HEK293 (cell line): ENCODE measurements around the gene PHACTR1.

Source experiments
- BCL11A ChIP-seq: fragments of 450-650 bp; formaldehyde crosslinking; IDR thresholded peaks from 2 replicates; pipeline ENCODE4 v1.5.1; 2016; ENCODE audit warnings: low read depth, missing biosample characterization, missing genetic modification characterization
- FEZF1 ChIP-seq: fragments of 450-650 bp; formaldehyde crosslinking; IDR thresholded peaks from 2 replicates; pipeline ENCODE4 v1.5.1; 2016; ENCODE audit warnings: missing biosample characterization, missing genetic modification characterization
- KLF17 ChIP-seq: fragments of 450-650 bp; formaldehyde crosslinking; IDR thresholded peaks from 2 replicates; pipeline ENCODE4 v1.5.1; 2016; ENCODE audit warnings: missing biosample characterization, missing genetic modification characterization
- KLF9 ChIP-seq: fragments of 450-650 bp; formaldehyde crosslinking; IDR thresholded peaks from 2 replicates; pipeline ENCODE4 v1.5.1; 2016; ENCODE audit warnings: missing biosample characterization, missing genetic modification characterization, low read depth
- PRDM10 ChIP-seq: fragments of 450-650 bp; formaldehyde crosslinking; IDR thresholded peaks from 2 replicates; pipeline ENCODE4 v1.5.1; 2016; ENCODE audit warnings: missing biosample characterization, missing genetic modification characterization
- ZNF157 ChIP-seq: fragments of 450-650 bp; formaldehyde crosslinking; IDR thresholded peaks from 2 replicates; pipeline ENCODE4 v1.5.1; 2016; ENCODE audit warnings: missing biosample characterization, missing genetic modification characterization
- ZNF16 ChIP-seq: fragments of 450-650 bp; formaldehyde crosslinking; IDR thresholded peaks from 2 replicates; pipeline ENCODE4 v1.5.1; 2016; ENCODE audit warnings: low read depth, missing biosample characterization, missing genetic modification characterization
- ZNF18 ChIP-seq: fragments of 450-650 bp; formaldehyde crosslinking; IDR thresholded peaks from 2 replicates; pipeline ENCODE4 v1.5.1; 2016; ENCODE audit warnings: missing biosample characterization, missing genetic modification characterization
- ZNF23 ChIP-seq: fragments of 450-650 bp; formaldehyde crosslinking; IDR thresholded peaks from 2 replicates; pipeline ENCODE4 v1.5.1; 2016; ENCODE audit warnings: missing biosample characterization, missing genetic modification characterization, borderline replicate concordance
- ZNF248 ChIP-seq: fragments of 450-650 bp; formaldehyde crosslinking; IDR thresholded peaks from 2 replicates; pipeline ENCODE4 v1.5.1; 2017; ENCODE audit warnings: missing biosample characterization, missing genetic modification characterization
- ZNF394 ChIP-seq: fragments of 450-650 bp; formaldehyde crosslinking; IDR thresholded peaks from 2 replicates; pipeline ENCODE4 v1.5.1; 2016; ENCODE audit warnings: missing biosample characterization, missing genetic modification characterization, mild to moderate bottlenecking, moderate library complexity, borderline replicate concordance
- ZNF501 ChIP-seq: fragments of 450-650 bp; formaldehyde crosslinking; IDR thresholded peaks from 2 replicates; pipeline ENCODE4 v1.5.1; 2016; ENCODE audit warnings: missing biosample characterization, missing genetic modification characterization
- ZNF529 ChIP-seq: fragments of 450-650 bp; formaldehyde crosslinking; IDR thresholded peaks from 2 replicates; pipeline ENCODE4 v1.5.1; 2017; ENCODE audit warnings: missing genetic modification characterization, missing biosample characterization; ENCODE audit not compliant: insufficient replicate concordance
- ZNF596 ChIP-seq: fragments of 450-650 bp; IDR thresholded peaks from 2 replicates; pipeline ENCODE4 v1.5.0; 2018; ENCODE audit warnings: missing biosample characterization, mild to moderate bottlenecking, missing genetic modification characterization, moderate library complexity
- ZNF639 ChIP-seq: fragments of 450-650 bp; formaldehyde crosslinking; IDR thresholded peaks from 2 replicates; pipeline ENCODE4 v1.5.1; 2016; ENCODE audit warnings: missing biosample characterization, missing genetic modification characterization
- ZNF645 ChIP-seq: fragments of 450-650 bp; formaldehyde crosslinking; IDR thresholded peaks from 2 replicates; pipeline ENCODE4; 2016; ENCODE audit warnings: missing biosample characterization, missing genetic modification characterization
- ZNF777 ChIP-seq: fragments of 450-650 bp; formaldehyde crosslinking; IDR thresholded peaks from 2 replicates; pipeline ENCODE4 v1.5.1; 2017; ENCODE audit warnings: missing biosample characterization, missing genetic modification characterization, borderline replicate concordance
- TF ChIP-seq, protein P1 (sequence below): fragments of 450-650 bp; formaldehyde crosslinking; IDR thresholded peaks from 2 replicates; pipeline ENCODE4 v1.5.1; 2016; ENCODE audit warnings: missing biosample characterization, missing genetic modification characterization
- TF ChIP-seq, protein P2 (sequence below): fragments of 450-650 bp; formaldehyde crosslinking; IDR thresholded peaks from 2 replicates; pipeline ENCODE4 v1.5.1; 2016; ENCODE audit warnings: missing biosample characterization, missing genetic modification characterization
- TF ChIP-seq, protein P3 (sequence below): fragments of 450-650 bp; formaldehyde crosslinking; IDR thresholded peaks from 2 replicates; pipeline ENCODE4 v1.5.1; 2017; ENCODE audit warnings: missing biosample characterization, missing genetic modification characterization
- TF ChIP-seq, protein P4 (sequence below): fragments of 450-650 bp; formaldehyde crosslinking; IDR thresholded peaks from 2 replicates; pipeline ENCODE4 v1.5.1; 2016; ENCODE audit warnings: missing biosample characterization, missing genetic modification characterization

Gene PHACTR1

DNA sequence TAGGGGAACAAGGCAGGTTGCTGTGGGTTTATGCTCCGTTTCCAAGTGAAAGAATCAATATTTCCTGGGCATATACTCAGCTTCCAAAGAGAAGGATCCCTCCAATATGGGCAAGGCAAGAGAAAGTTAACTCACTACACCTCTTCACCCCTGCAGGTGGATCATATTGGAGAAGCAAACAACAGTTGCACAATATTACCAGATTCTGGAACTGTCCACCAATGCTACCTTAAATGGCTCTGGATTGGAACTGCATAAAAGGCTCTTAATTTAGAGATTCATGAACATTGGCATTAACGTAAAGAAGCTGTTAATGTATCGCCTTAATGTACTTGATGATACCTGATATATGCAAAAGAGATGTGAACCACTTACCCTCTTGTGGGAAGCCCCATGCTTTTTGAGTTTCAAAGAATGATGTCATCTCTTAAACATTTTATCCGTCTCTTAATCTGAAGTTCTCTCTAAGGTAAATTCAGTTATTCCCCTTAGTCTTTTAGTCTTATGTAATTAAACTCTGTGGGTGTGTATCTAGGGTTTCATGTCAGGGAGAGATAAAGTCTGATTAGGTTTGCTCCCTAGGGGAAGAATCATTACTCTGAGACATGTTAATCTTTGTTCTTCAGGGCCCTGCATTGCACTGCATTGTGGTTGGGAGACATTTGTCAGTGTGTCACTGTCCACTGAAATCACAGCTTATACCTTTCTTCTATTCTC is 99.5 kb downstream of the PHACTR1 start (continued):
- peak; percentile 84 for TF ChIP-seq ZNF639 (tag by site-specific recombination)
- 0 out of 2 replicates have a peak, but pooled peaks have one; percentile 20 for TF ChIP-seq KLF17 (tag by site-specific recombination)
- TF ChIP-seq ZNF529 (tag by site-specific recombination): no peak
- no peak for TF ChIP-seq ZNF16 (tag by site-specific recombination)
- no peak for TF ChIP-seq ZNF23 (tag by site-specific recombination)
- TF ChIP-seq, protein P1, sequence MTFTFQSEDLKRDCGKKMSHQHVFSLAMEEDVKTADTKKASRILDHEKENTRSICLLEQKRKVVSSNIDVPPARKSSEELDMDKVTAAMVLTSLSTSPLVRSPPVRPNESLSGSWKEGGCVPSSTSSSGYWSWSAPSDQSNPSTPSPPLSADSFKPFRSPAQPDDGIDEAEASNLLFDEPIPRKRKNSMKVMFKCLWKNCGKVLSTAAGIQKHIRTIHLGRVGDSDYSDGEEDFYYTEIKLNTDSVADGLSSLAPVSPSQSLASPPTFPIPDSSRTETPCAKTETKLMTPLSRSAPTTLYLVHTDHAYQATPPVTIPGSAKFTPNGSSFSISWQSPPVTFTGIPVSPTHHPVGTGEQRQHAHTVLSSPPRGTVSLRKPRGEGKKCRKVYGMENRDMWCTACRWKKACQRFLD (tag by site-specific recombination): no peak
- no peak; the same call in 1 of the 2 replicates for TF ChIP-seq ZNF394 (tag by site-specific recombination)
- peak; percentile 93 for TF ChIP-seq FEZF1 (tag by site-specific recombination)
- peak; percentile 85 for TF ChIP-seq ZNF18 (tag by site-specific recombination)
- TF ChIP-seq BCL11A (tag by site-specific recombination): peak; percentile 92
- no peak for TF ChIP-seq ZNF157 (tag by site-specific recombination)
- peak; percentile 52; the same call in 1 of the 2 replicates for TF ChIP-seq ZNF596 (tag by site-specific recombination)
- TF ChIP-seq, protein P2, sequence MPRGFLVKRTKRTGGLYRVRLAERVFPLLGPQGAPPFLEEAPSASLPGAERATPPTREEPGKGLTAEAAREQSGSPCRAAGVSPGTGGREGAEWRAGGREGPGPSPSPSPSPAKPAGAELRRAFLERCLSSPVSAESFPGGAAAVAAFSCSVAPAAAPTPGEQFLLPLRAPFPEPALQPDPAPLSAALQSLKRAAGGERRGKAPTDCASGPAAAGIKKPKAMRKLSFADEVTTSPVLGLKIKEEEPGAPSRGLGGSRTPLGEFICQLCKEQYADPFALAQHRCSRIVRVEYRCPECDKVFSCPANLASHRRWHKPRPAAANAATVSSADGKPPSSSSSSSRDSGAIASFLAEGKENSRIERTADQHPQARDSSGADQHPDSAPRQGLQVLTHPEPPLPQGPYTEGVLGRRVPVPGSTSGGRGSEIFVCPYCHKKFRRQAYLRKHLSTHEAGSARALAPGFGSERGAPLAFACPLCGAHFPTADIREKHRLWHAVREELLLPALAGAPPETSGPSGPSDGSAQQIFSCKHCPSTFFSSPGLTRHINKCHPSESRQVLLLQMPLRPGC: peak; percentile 74; the same call in 1 of the 2 replicates
- TF ChIP-seq ZNF248 (tag by site-specific recombination): no peak
- TF ChIP-seq, protein P3, sequence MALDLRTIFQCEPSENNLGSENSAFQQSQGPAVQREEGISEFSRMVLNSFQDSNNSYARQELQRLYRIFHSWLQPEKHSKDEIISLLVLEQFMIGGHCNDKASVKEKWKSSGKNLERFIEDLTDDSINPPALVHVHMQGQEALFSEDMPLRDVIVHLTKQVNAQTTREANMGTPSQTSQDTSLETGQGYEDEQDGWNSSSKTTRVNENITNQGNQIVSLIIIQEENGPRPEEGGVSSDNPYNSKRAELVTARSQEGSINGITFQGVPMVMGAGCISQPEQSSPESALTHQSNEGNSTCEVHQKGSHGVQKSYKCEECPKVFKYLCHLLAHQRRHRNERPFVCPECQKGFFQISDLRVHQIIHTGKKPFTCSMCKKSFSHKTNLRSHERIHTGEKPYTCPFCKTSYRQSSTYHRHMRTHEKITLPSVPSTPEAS (tag by site-specific recombination): 0 out of 2 replicates have a peak, but pooled peaks have one; percentile 13
- no peak for TF ChIP-seq ZNF645 (tag by site-specific recombination)
- peak; percentile 61; the same call in 1 of the 2 replicates for TF ChIP-seq ZNF501 (tag by site-specific recombination)
- TF ChIP-seq PRDM10 (tag by site-specific recombination): peak; percentile 92
- TF ChIP-seq KLF9 (tag by site-specific recombination): peak; percentile 36; the same call in 1 of the 2 replicates
- no peak for TF ChIP-seq ZNF777
- TF ChIP-seq, protein P4, sequence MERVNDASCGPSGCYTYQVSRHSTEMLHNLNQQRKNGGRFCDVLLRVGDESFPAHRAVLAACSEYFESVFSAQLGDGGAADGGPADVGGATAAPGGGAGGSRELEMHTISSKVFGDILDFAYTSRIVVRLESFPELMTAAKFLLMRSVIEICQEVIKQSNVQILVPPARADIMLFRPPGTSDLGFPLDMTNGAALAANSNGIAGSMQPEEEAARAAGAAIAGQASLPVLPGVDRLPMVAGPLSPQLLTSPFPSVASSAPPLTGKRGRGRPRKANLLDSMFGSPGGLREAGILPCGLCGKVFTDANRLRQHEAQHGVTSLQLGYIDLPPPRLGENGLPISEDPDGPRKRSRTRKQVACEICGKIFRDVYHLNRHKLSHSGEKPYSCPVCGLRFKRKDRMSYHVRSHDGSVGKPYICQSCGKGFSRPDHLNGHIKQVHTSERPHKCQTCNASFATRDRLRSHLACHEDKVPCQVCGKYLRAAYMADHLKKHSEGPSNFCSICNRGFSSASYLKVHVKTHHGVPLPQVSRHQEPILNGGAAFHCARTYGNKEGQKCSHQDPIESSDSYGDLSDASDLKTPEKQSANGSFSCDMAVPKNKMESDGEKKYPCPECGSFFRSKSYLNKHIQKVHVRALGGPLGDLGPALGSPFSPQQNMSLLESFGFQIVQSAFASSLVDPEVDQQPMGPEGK (tag by site-specific recombination): peak; percentile 31; the same call in 1 of the 2 replicates
